Endodermal cell (in vitro differentiated cells): Measurements from ENCODE around the gene HECTD2. TPM values are rescaled to one million over a fixed set of nuclear protein-coding genes. Genes with fewer than 3 reads are reported as not detected.

Experiments used
- DNase-seq: peaks from one replicate; pipeline ENCODE4 v3.0.0-alpha.2; 2017
- H3K27ac ChIP-seq: 2 replicates; pipeline ENCODE4 v1.5.1; 2013; ENCODE audit warnings: mild to moderate bottlenecking, low read depth, low read length, moderate library complexity
- H3K27me3 ChIP-seq: 2 replicates; pipeline ENCODE4 v1.6.1; 2013; ENCODE audit warnings: mild to moderate bottlenecking, low read length, moderate library complexity; ENCODE audit not compliant: insufficient read depth, control insufficient read depth, poor library complexity, severe bottlenecking
- H3K36me3 ChIP-seq: 2 replicates; pipeline ENCODE4 v1.7.0; 2013; ENCODE audit warnings: mild to moderate bottlenecking, low read length, moderate library complexity; ENCODE audit not compliant: control insufficient read depth, insufficient read depth
- H3K4me1 ChIP-seq: one replicate; pipeline ENCODE4 v1.7.0; 2013; ENCODE audit warnings: low read length; ENCODE audit not compliant: control insufficient read depth, insufficient read depth
- H3K4me3 ChIP-seq: 2 replicates; pipeline ENCODE4 v1.5.1; 2013; ENCODE audit warnings: mild to moderate bottlenecking, low read length, moderate library complexity
- H3K9ac ChIP-seq: 2 replicates; pipeline ENCODE4 v1.6.1; 2013; ENCODE audit warnings: mild to moderate bottlenecking, low read length, moderate library complexity; ENCODE audit not compliant: poor library complexity, severe bottlenecking; ENCODE audit errors: extremely low read depth
- H3K9me3 ChIP-seq: 2 replicates; pipeline ENCODE4 v1.6.1; 2013; ENCODE audit warnings: mild to moderate bottlenecking, low read length, moderate library complexity; ENCODE audit not compliant: control insufficient read depth
- H3K27ac Mint-ChIP-seq: 2 replicates; pipeline ENCODE4 v1.8.0; 2020; ENCODE audit warnings: mixed read lengths
- H3K27me3 Mint-ChIP-seq: 2 replicates; pipeline ENCODE4 v1.8.0; 2021; ENCODE audit warnings: mild to moderate bottlenecking, mixed read lengths; ENCODE audit not compliant: insufficient read depth
- H3K36me3 Mint-ChIP-seq: 2 replicates; pipeline ENCODE4 v1.8.0; 2020; ENCODE audit warnings: low read depth, mixed read lengths
- H3K4me1 Mint-ChIP-seq: 2 replicates; pipeline ENCODE4 v1.8.0; 2020; ENCODE audit warnings: mixed read lengths
- H3K4me3 Mint-ChIP-seq: 2 replicates; pipeline ENCODE4 v1.8.0; 2020; ENCODE audit warnings: mild to moderate bottlenecking, moderate library complexity, mixed read lengths
- H3K9me3 Mint-ChIP-seq: 2 replicates; pipeline ENCODE4 v1.8.0; 2020; ENCODE audit warnings: mild to moderate bottlenecking, mixed read lengths
- WGBS, 2 experiments: methylation state at CpG; one replicate each; pipeline versions ENCODE4 v1.1.5 to v1.1.7; 2013; ENCODE audit warnings: missing lambda C conversion rate in 2 of 2, mixed read lengths in 1 of 2; ENCODE audit not compliant: insufficient coverage in 1 of 2, insufficient read length in 1 of 2; 5-methylcytosine and 5-hydroxymethylcytosine counted together
- total RNA-seq, 2 donors: library from RNA; stranded (reverse); fragmentation: NEBNext Ultra II Directional in 1 of 2; extraction: Animal tissue kit (Norgen Biotek cat#: 25700) in 1 of 2; gene quantifications; 2 replicates in 1 of 2; 3 replicates in 1 of 2; pipeline ENCODE4 v1.2.1, GENCODE V29; 2021
- TF ChIP-seq, protein P1 (sequence below): fragments of 200-600 bp; sonication (generic); conservative IDR thresholded peaks from 2 replicates; pipeline ENCODE4 v1.5.0; 2021; ENCODE audit warnings: antibody characterized with exemption, mild to moderate bottlenecking

Gene HECTD2
- total RNA-seq, 2 donors from 2014 or later: 8.8 to 13.4 TPM

- 76 to 83% methylated on average over 1 to 2 of the region's 2 CpGs for WGBS, 2 experiments
- H3K27ac ChIP-seq: no peak overlapping the region
- H3K27me3 ChIP-seq: no peaks in the 10 kb centered on the region
- peaks cover 1% of the 10 kb centered on the region for H3K36me3 Mint-ChIP-seq
- H3K4me3 ChIP-seq: no peak overlapping the region
- no peaks in the 10 kb centered on the region for H3K36me3 ChIP-seq
- H3K4me3 Mint-ChIP-seq: no peak overlapping the region
- no peaks in the 10 kb centered on the region for H3K4me1 ChIP-seq
- H3K9me3 ChIP-seq: no peaks in the 10 kb centered on the region
- no peaks in the 10 kb centered on the region for H3K27me3 Mint-ChIP-seq
- DNase-seq: no peak
- H3K27ac Mint-ChIP-seq: no peak overlapping the region
- peaks cover 21% of the 10 kb centered on the region for H3K9me3 Mint-ChIP-seq
- no peak overlapping the region for H3K9ac ChIP-seq
- TF ChIP-seq, protein P1, sequence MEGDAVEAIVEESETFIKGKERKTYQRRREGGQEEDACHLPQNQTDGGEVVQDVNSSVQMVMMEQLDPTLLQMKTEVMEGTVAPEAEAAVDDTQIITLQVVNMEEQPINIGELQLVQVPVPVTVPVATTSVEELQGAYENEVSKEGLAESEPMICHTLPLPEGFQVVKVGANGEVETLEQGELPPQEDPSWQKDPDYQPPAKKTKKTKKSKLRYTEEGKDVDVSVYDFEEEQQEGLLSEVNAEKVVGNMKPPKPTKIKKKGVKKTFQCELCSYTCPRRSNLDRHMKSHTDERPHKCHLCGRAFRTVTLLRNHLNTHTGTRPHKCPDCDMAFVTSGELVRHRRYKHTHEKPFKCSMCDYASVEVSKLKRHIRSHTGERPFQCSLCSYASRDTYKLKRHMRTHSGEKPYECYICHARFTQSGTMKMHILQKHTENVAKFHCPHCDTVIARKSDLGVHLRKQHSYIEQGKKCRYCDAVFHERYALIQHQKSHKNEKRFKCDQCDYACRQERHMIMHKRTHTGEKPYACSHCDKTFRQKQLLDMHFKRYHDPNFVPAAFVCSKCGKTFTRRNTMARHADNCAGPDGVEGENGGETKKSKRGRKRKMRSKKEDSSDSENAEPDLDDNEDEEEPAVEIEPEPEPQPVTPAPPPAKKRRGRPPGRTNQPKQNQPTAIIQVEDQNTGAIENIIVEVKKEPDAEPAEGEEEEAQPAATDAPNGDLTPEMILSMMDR: no peak
- no peaks in the 10 kb centered on the region for H3K4me1 Mint-ChIP-seq
Measured at GRCh38 chr10:91557651-91558111, 147.5 kb downstream of the HECTD2 start.

DNA sequence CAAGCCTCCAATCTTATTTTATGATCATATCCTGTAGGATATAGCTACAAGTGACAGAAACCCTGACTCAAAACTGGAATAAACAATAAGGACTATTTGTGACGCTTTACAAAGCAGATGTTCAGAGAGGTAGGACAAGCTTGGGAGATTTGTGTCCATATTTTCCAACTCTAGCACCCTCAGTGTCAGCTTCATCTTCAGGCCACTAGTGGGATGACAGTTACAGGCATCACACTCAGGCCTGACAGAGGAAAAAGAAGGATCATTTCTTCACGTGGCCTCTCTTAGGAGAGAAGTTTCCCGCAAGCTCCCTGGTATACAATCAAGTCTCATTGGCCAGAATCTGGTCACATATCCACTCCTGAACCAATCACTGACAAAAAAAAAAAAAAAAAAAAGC, 148.3 kb downstream of the HECTD2 start:
- Mint-ChIP-seq H3K36me3 (peaks cover 1% of the 10 kb centered on the region), H3K4me3 (no peak overlapping the region), H3K4me1 (no peaks in the 10 kb centered on the region), H3K9me3 (peaks cover 24% of the 10 kb centered on the region), H3K27me3 (no peaks in the 10 kb centered on the region), H3K27ac (no peak overlapping the region)
- 95 to 100% methylated on average over 1 to 3 of the region's 3 CpGs for WGBS, 2 experiments
- H3K4me1 ChIP-seq: no peaks in the 10 kb centered on the region
- H3K27ac ChIP-seq: no peak overlapping the region
- no peaks in the 10 kb centered on the region for H3K27me3 ChIP-seq
- H3K9me3 ChIP-seq: no peaks in the 10 kb centered on the region
- DNase-seq: no peak
- H3K36me3 ChIP-seq: no peaks in the 10 kb centered on the region
- H3K9ac ChIP-seq: no peak overlapping the region
- TF ChIP-seq, protein P1: no peak
- no peak overlapping the region for H3K4me3 ChIP-seq

DNA sequence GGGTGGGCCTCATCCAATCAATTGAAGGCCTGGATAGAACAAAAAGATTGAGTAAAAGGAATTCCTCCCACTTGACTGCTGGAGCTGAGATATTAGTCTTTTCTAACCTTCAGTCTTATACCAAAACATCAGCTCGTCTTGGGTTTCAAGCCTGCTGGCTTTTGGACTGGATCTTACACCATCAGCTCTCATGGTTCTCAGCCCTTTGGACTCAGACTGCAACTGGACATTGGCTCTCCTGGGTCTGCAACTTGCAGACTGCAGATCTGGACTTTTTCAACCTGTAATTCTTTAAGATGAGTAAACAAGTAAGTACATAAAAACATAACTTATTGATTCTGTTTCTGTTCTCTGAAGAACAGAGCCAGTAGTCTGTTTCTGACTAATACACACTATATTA, 149.0 kb downstream of the HECTD2 start:
- Mint-ChIP-seq H3K27me3 (no peaks in the 10 kb centered on the region), H3K27ac (no peak overlapping the region), H3K36me3 (peaks cover 1% of the 10 kb centered on the region), H3K4me1 (no peaks in the 10 kb centered on the region), H3K4me3 (no peak overlapping the region), H3K9me3 (peaks cover 24% of the 10 kb centered on the region)
- no peaks in the 10 kb centered on the region for H3K4me1 ChIP-seq
- no peak overlapping the region for H3K9ac ChIP-seq
- H3K27me3 ChIP-seq: no peaks in the 10 kb centered on the region
- no peaks in the 10 kb centered on the region for H3K36me3 ChIP-seq
- H3K4me3 ChIP-seq: no peak overlapping the region
- TF ChIP-seq, protein P1: no peak
- DNase-seq: no peak
- H3K27ac ChIP-seq: no peak overlapping the region
- no peaks in the 10 kb centered on the region for H3K9me3 ChIP-seq
- 92 to 97% methylated on average over 1 of the region's 1 CpG for WGBS, 2 experiments
